OCI-LY1 (cell line): ENCODE measurements around the gene KLK11.

ENCODE experiments used
- H2AFZ ChIP-seq: fragments of 200-600 bp; sonication (generic), shearing (Covaris generic); 2 replicates; pipeline ENCODE4 v1.6.0; 2014; ENCODE audit warnings: antibody characterized with exemption, mild to moderate bottlenecking, low read length
- H3F3A ChIP-seq: fragments of 200-600 bp; sonication (generic), shearing (Covaris generic); 2 replicates; pipeline ENCODE4 v1.6.0; 2014; ENCODE audit warnings: mild to moderate bottlenecking, antibody characterized with exemption, low read length, moderate library complexity; ENCODE audit not compliant: insufficient read depth
- H3K27ac ChIP-seq: fragments of 200-600 bp; sonication (generic); 2 replicates; pipeline ENCODE4 v1.5.1; 2014; ENCODE audit warnings: low read length, mixed run types, mild to moderate bottlenecking, low read depth; ENCODE audit not compliant: poor library complexity, severe bottlenecking
- H3K27me3 ChIP-seq: fragments of 200-600 bp; sonication (generic); 2 replicates; pipeline ENCODE4 v1.6.0; 2014; ENCODE audit warnings: antibody characterized with exemption, mild to moderate bottlenecking, low read length, moderate library complexity; ENCODE audit not compliant: insufficient read depth
- H3K36me3 ChIP-seq: fragments of 200-600 bp; sonication (generic); 2 replicates; pipeline ENCODE4 v1.6.1; 2014; ENCODE audit warnings: mild to moderate bottlenecking, antibody characterized with exemption, low read length, moderate library complexity, mixed read lengths; ENCODE audit not compliant: insufficient read depth
- H3K4me1 ChIP-seq: fragments of 200-600 bp; sonication (generic); 2 replicates; pipeline ENCODE4 v1.5.1; 2014; ENCODE audit warnings: mild to moderate bottlenecking, low read length, moderate library complexity; ENCODE audit not compliant: insufficient read depth, severe bottlenecking
- H3K4me2 ChIP-seq: fragments of 200-600 bp; sonication (generic), shearing (Covaris generic); 2 replicates; pipeline ENCODE4 v1.6.1; 2014; ENCODE audit warnings: low read length
- H3K4me3 ChIP-seq: fragments of 200-600 bp; sonication (generic); 2 replicates; pipeline ENCODE4 v1.5.1; 2014; ENCODE audit warnings: low read length, low read depth, mild to moderate bottlenecking, mixed read lengths; ENCODE audit not compliant: poor library complexity, severe bottlenecking
- H3K79me2 ChIP-seq: fragments of 200-600 bp; shearing (Covaris generic); 2 replicates; pipeline ENCODE4 v1.6.1; 2016; ENCODE audit warnings: mixed run types, low read length, mixed read lengths; ENCODE audit not compliant: insufficient read depth
- H3K9ac ChIP-seq: fragments of 200-600 bp; sonication (generic), shearing (Covaris generic); 2 replicates; pipeline ENCODE4 v1.6.1; 2014; ENCODE audit warnings: mild to moderate bottlenecking, low read length, mixed read lengths
- H3K9me2 ChIP-seq: fragments of 200-600 bp; sonication (generic), shearing (Covaris generic); 2 replicates; pipeline ENCODE4 v1.6.1; 2014; ENCODE audit warnings: low read depth, mild to moderate bottlenecking, low read length, mixed read lengths
- H3K9me3 ChIP-seq: fragments of 200-600 bp; shearing (Covaris generic); 2 replicates; pipeline ENCODE4 v1.6.1; 2014; ENCODE audit warnings: low read length, mixed read lengths
- H4K20me1 ChIP-seq: fragments of 200-600 bp; sonication (generic), shearing (Covaris generic); 2 replicates; pipeline ENCODE4 v1.6.0; 2016; ENCODE audit warnings: mild to moderate bottlenecking, low read length; ENCODE audit not compliant: insufficient read depth
- EZH2 ChIP-seq: fragments of 200-600 bp; sonication (generic), shearing (Covaris generic); IDR thresholded peaks from 2 replicates; pipeline ENCODE4 v1.8.0; 2017; ENCODE audit warnings: borderline replicate concordance, mixed run types, mild to moderate bottlenecking, antibody characterized with exemption, low read length, moderate library complexity, mixed read lengths
- TF ChIP-seq, protein P1 (sequence below): fragments of 200-600 bp; sonication (generic), shearing (Covaris generic); IDR thresholded peaks from 2 replicates; pipeline ENCODE4 v1.5.1; 2017; ENCODE audit warnings: mild to moderate bottlenecking, antibody characterized with exemption, low read length, moderate library complexity, mixed read lengths

Gene KLK11

DNA sequence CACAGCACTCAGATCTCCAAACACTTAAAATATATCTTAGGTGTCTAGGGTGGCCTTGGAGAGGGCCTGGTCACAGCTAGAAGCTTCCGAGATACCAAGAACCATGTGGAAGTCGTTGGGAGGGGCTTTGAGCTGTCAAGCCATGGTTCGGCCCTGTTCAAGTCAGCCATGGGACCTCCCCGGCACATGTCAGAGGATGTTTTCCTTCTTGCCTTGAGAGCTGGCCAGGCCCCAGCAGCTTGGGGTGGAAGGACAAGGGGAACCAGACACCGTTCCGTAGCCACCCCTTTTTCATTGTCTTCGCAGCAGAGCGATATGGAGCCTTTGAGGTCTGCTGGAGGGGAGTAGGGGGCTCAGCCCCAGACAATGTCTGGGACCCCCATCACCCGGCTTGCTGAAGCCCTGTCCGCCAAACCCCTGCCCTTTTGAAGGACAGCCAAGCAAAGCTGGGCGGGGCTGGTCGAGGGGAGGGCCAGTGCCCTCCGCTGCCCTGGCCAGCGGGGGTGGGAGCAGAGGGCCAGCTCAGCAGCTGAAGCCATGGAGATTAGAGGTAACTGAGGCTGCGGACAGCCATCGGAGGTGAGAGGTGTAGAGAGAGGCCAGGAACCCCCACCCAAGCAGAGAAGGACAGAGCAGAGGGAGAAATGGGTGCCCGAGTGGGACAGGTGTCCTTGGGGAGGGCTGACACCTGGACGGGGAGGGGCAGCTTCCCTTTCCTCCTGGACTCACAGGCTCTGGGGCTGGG lies 435 bp downstream of the KLK11 start:
- H3K9me3 ChIP-seq, result no peaks in the 10 kb centered on the region
- H3K4me3 ChIP-seq, result no peak overlapping the region
- no peak overlapping the region for H3K4me2 ChIP-seq
- no peaks in the 10 kb centered on the region for H3F3A ChIP-seq
- H2AFZ ChIP-seq, result no peak overlapping the region
- no peak for TF ChIP-seq EZH2
- TF ChIP-seq, protein P1, sequence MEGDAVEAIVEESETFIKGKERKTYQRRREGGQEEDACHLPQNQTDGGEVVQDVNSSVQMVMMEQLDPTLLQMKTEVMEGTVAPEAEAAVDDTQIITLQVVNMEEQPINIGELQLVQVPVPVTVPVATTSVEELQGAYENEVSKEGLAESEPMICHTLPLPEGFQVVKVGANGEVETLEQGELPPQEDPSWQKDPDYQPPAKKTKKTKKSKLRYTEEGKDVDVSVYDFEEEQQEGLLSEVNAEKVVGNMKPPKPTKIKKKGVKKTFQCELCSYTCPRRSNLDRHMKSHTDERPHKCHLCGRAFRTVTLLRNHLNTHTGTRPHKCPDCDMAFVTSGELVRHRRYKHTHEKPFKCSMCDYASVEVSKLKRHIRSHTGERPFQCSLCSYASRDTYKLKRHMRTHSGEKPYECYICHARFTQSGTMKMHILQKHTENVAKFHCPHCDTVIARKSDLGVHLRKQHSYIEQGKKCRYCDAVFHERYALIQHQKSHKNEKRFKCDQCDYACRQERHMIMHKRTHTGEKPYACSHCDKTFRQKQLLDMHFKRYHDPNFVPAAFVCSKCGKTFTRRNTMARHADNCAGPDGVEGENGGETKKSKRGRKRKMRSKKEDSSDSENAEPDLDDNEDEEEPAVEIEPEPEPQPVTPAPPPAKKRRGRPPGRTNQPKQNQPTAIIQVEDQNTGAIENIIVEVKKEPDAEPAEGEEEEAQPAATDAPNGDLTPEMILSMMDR, result no peak
- no peaks in the 10 kb centered on the region for H4K20me1 ChIP-seq
- no peaks in the 10 kb centered on the region for H3K9me2 ChIP-seq
- no peaks in the 10 kb centered on the region for H3K79me2 ChIP-seq
- no peak overlapping the region for H3K27ac ChIP-seq
- no peaks in the 10 kb centered on the region for H3K36me3 ChIP-seq
- H3K9ac ChIP-seq, result no peak overlapping the region
- H3K4me1 ChIP-seq, result no peaks in the 10 kb centered on the region
- H3K27me3 ChIP-seq, result no peaks in the 10 kb centered on the region; the same call in 1 of the 2 replicates

DNA sequence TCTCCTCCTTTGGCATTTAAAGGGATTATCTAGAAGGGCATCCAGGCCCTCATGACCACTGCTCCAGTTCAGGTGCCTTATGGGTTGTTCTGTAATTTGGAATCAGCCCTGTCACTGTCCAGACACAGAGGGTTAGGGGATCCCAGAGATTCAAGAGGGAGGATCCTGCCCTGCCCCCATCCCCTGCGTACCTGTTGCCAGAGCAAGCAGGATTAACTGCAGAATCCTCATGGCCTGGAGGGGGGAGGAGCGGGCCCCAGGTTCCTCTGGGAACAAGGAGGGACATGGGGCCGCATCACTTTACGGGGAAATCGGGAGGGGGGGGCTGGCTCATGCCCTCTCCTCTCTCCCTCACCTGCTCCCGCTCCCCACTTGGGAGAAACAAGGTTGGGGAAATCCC lies 1.0 kb downstream of the KLK11 start:
- Histone ChIP-seq H4K20me1 (no peaks in the 10 kb centered on the region), H3K36me3 (no peaks in the 10 kb centered on the region), H3K27me3 (no peaks in the 10 kb centered on the region; the same call in 1 of the 2 replicates), H3K4me2 (no peak overlapping the region), H3K9me2 (no peaks in the 10 kb centered on the region), H3K9ac (no peak overlapping the region), H3K4me1 (no peaks in the 10 kb centered on the region), H3K79me2 (no peaks in the 10 kb centered on the region), H3K27ac (no peak overlapping the region), H3F3A (no peaks in the 10 kb centered on the region), H2AFZ (no peak overlapping the region), H3K9me3 (no peaks in the 10 kb centered on the region), H3K4me3 (no peak overlapping the region)
- TF ChIP-seq, protein P1, result no peak
- TF ChIP-seq EZH2, result no peak

DNA sequence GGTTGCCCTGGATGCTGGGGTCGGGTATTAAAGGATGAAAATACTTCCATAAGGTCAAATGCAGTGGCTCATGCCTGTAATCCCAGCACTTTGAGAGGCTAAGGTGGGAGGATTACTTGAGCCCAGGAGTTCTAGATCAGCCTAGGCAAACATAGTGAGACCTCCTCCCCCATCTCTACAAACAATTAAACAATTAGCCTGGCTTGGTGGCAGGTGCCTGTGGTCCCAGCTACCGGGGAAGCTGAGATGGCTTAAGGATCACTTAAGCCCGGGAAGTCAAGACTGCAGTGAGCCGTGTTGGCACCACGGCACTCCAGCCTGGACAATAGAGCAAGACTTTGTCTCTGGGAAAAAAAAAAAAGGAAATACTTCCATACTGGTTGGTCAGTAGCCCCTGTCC lies 1.5 kb downstream of the KLK11 start:
- no peak overlapping the region for H3K27ac ChIP-seq
- H2AFZ ChIP-seq, result no peak overlapping the region
- H3K9ac ChIP-seq, result no peak overlapping the region
- no peaks in the 10 kb centered on the region for H3F3A ChIP-seq
- no peaks in the 10 kb centered on the region; the same call in 1 of the 2 replicates for H3K27me3 ChIP-seq
- H3K4me1 ChIP-seq, result no peaks in the 10 kb centered on the region
- no peak overlapping the region for H3K4me2 ChIP-seq
- TF ChIP-seq, protein P1, result no peak
- TF ChIP-seq EZH2, result no peak
- no peaks in the 10 kb centered on the region for H3K9me3 ChIP-seq
- no peak overlapping the region for H3K4me3 ChIP-seq
- H4K20me1 ChIP-seq, result no peaks in the 10 kb centered on the region
- H3K36me3 ChIP-seq, result no peaks in the 10 kb centered on the region
- H3K9me2 ChIP-seq, result no peaks in the 10 kb centered on the region
- H3K79me2 ChIP-seq, result no peaks in the 10 kb centered on the region
